Cerebellar nuclear complex (tissue), 1 donor: Measurements from ENCODE around the gene ACTMAP.

ENCODE experiments used
- DNase-seq, 2 experiments: peaks; one replicate each; lab custom pipeline; 2025; lab: John Stamatoyannopoulos, UW

Gene ACTMAP

DNA sequence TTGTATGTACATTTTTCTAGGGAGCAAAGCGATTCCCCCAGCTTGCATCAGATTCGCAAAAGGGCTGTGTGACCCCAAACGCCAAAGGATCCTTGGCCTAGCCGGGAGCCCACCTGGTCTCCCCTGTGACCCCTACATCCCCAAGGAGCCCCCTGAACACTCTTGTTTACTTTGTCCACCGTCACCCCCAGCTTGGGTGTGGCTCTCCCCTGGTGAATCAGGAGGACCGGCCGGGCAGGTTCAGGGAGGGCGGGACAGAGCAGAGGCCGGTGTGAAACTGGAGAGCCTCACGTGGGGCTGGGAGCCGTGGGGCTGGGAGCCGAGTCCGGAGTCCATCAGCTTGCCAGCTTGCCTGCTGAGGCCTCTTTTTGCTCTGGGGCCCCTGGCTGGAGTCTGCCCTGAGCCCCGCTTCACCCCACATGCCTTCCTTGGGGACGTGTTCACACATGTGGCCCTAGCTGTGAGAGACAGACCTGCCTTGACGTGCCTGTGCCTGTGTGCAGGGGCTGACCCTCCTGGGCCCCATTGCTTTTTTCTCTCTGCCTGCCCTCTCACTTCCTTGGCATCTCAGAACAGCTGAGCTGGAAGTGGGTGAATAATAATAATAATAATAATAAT lies 31.4 kb downstream of the ACTMAP start:
- DNase-seq = no peak

DNA sequence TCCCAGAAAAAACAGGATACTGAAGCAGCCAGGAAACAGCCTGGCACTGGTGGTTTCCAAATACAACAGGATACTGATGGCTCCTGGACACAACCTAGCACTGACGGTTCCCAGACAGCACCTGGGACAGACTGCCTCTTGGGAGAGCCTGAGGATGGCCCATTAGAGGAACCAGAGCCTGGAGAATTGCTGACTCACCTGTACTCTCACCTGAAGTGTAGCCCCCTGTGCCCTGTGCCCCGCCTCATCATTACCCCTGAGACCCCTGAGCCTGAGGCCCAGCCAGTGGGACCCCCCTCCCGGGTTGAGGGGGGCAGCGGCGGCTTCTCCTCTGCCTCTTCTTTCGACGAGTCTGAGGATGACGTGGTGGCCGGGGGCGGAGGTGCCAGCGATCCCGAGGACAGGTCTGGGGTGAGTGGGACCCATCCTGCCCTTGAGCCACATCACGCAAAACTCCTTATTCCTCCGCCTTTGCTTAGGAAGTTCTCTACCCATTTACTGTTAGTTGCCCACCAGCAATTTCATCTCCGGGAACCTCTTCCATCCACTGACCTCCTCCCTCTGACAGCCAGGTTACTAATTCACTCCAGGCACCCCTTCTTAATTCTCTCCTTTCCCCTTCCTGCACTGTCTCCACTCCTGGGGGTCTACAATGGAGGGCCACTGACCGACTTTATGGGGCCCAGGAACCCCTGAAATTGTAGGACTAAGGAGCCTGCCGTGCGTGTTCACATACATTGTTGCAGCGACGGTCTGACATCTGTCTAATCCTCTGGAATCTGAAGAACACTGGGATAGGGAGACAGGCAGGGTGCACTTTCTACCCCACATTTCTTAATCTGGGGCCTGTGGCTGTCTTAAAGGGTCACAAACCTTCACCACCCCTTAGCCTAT lies 32.1 kb downstream of the ACTMAP start:
- no peak for DNase-seq

DNA sequence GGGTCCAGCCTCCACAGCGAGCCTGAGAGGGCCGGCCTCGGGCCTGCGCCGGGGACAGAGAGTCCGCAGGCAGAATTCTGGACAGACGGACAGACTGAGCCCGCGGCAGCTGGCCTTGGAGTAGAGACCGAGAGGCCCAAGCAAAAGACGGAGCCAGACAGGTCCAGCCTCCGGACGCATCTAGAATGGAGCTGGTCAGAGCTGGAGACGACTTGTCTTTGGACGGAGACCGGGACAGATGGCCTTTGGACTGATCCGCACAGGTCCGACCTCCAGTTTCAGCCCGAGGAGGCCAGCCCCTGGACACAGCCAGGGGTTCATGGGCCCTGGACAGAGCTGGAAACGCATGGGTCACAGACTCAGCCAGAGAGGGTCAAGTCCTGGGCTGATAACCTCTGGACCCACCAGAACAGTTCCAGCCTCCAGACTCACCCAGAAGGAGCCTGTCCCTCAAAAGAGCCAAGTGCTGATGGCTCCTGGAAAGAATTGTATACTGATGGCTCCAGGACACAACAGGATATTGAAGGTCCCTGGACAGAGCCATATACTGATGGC lies 32.9 kb downstream of the ACTMAP start:
- no peak for DNase-seq

DNA sequence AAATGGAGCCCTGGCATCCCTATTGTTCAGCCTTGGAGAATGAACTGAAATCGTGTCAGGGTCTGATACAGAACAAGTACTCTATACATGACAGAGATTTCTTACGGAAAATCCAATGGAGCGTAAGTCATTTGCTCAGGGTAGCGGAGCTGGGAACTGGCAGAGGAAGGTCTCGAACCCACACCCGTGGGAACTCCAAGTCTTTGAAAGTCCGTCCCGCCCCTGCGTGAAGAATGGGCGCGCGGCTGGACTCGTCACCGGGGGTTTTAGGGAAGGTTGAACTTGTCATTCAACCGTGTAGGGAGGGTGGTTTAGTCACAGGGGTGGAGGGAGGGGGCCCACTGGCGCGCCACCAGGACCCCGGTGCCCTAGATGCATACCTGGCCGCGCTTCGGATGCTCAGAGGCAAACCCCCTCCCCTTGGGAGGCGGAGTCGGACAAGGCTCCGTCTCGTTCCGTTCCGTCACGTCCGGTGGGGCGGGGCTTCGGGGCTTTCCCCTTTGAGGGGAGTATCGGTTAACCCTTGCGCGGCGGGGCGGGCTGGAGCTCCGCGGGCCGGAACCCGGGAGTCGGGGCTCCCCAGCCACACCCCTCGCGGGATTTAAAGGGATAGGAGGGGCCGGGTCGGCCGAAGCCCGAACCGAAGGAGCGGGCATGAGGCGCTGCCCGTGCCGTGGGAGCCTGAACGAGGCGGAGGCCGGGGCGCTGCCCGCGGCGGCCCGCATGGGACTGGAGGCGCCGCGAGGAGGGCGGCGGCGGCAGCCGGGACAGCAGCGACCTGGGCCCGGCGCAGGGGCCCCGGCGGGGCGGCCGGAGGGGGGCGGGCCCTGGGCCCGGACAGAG lies 33.6 kb downstream of the ACTMAP start, which contains the start of the genes COQ8B and ITPKC:
Gene COQ8B (minus strand): TSS at position 405 of the 843 bp plus-strand sequence. CDS start 2,254 bp downstream, outside the sequence.
Gene ITPKC (plus strand): TSS at position 631 of the 843 bp plus-strand sequence. CDS start 24 bp downstream, at position 655.
- DNase-seq = peak; percentile 96 to 99

DNA sequence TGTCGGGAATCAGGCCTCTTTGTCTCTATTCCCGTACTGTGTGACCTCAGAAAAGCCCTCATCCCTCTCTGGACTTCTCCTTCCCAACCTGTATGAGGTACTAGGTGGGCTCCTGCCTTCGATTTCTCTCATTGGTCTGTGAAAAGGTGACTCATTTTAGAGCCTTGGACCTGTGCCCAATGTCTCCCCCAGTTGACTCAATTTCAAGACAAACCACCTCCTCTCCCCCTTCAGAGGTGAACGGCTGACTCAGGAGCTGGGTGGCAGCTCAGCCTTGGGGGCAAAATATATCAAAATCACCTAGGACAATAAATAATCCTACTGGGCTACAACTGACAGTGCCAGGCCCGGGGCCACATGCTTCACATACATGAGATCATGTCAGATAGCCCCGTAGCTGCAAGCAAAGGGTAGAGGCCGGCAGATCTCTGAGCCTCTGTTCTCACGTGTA lies 34.2 kb downstream of the ACTMAP start:
- no peak for DNase-seq

DNA sequence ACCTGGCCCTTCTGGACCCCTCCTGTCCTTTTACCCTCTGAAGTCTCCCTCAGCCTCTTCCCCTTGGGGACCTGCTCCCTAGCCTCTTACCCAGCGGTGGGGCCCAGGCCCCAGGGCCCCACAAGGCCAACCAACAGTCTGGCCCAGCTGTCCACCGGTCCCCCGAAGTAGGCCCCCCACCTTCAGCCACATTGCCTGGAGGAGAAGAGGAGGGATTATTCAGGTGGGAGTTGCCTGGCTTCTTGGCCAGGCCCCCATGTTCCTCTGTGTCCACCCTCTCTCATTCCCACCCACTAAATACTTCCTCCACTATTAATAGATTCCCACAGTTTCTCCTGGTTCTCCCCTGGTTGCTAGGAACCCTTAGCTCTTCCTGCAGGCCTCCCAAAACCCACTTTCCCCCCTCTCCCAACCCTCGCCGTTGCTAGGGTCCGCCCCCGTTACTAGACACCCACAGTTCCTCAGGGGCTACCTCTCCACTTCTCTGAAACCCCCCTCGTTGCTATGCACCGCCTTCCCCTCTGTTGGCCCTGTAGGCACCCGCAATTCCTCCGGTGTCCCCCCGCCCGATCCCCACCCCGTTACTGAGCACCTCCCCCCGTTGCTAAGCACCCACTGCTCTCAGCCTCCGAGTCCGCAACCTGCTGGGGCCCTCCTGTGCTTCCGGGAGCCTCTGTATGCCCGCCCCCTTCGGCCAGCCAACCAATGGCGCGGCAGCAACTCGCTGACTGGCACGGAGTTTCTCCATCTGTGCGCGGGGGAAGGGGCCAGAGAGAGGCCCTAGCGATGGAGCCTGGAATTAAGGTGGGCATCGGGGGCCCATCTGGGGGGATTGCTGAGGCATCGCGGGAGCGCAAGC lies 35.6 kb downstream of the ACTMAP start:
- peak; percentile 74 to 85 for DNase-seq

DNA sequence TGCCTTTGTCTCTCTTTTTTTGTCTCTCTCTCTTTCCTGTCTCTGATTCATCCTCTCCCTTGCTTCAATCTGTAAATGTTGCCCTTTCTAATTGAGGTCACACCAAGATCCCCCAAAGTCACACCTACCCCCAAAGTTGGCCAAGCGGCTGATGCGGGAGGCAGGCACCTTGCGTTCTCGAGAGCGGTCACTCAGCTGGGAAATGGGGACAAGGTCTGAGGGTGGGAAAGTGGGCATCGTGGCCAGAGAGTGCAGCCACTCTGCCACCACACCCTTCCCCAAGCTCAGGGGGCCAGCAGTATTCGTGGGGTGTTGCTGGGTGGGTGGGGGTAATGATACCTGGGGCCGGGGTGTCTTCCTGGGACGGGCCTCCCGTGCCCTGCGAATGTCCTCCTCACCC lies 36.3 kb downstream of the ACTMAP start:
- no peak for DNase-seq

DNA sequence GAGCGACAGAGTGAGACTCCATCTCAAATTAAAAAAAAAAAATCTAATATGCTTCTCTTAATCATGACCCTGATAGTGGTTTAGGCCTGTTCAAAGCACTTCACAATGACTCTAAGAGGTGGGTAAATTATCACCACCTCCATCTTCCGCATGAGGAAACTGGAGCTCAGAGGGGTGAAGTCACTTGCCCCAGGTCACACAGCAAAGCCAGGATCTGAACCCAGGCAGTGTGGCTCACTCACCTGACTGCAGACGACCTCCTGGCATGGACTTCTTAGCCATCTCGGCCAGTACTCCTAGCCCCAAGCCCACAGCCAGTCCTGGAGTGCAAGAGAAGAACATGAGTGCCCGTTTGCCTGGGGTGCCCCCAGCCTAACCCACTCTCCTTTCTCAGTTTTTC lies 40.5 kb downstream of the ACTMAP start:
- no peak for DNase-seq

DNA sequence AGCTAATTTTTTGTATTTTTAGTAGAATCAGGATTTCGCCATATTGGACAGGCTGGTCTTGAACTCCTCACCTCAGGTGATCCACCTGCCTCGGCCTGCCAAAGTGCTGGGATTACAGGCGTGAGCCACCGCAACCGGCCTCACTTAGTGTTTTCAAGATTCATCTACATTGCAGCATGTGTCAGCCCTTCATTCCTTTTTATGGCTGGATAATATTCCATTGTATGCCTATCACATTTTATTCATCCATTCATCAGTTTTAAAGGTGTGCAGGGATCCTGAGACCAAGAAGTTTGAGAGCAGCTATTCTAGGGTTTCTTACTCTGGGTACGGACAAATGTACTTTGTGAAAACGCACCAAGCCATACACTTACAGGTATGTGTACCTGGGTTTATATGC lies 42.7 kb downstream of the ACTMAP start:
- no peak for DNase-seq

DNA sequence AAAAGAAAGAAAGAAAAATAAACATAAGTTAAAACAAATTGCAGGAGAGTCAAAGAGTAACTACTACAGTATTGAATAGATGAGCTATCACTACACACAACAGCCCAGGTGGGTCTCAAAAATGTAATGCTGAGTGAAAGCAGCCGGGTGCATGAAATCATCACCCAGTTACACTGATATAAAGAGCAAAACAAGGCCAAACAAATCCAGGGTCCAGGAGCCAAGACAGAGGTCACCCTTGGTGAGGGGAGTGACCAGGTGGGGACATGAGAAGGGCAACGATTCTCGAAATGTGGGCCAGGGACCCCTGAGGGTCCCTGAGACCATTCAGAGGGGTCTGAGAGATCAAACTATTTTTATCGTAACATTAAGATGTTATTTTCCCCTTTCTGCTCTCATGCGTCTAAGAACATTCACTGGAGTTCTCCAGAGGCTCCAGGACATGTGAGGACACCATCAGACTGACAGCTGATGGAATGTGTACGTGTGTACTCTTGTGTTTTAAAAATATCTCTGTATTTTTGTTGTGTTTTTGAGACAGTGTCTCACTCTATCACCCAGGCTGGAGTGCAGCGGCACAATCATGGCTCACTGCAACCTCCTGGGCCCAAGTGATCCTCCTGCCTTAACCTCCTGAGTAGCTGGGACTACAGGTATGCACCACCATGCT lies 44.2 kb downstream of the ACTMAP start:
- no peak for DNase-seq

DNA sequence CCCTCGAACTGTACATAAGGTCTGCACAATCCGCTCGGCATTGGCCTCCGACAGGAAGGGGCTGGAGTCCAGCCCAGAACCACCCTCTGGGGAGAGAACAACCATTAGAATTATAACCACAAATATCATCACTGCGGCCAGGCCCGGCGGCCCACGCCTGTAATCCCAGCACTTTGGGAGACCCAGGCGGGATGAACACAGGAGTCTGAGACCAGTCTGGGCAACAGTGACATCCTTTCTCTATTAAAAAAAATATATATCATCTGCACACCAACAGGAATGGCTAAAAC lies 45.0 kb downstream of the ACTMAP start:
- DNase-seq = no peak

DNA sequence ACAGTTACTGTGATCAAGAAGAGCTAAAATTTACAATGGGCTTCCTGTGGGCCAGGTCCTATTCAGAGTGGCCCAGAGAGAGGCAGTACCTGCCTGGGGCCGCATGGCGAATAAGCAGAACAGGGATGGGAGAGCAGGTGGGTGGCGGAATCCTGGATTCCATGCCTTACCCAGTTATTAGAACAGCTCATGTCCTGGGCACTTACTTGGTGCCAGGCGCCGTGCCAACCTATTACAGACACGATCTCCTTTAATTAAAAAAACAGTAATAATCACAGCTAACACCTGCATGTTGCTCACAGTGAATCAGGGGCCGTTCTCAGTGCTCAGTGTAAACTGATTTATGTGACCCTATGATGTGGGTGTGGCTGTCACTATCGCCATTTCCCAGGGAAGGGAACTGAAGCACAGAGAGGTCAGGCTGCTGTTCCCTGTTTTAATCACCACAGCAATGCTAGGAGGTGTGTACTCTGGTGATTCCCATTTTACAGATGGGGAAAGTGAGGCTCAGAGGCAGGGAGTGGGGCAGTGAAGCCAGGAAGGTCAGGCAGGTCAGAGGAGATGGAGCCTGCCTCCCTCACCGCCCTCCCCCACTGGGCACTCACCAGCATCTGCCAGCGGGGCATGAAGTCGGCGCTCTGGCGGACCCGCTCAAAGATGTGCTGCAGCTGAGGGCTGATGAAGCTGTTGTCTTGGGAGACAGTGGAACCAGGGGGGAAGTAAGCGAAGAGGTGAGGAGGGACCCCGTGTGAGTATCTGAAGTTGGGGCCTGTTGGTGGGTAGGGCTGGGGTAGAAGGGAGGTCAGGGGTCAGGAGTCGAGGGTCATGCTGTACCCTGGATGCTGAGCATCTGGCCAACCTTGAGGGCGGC lies 45.6 kb downstream of the ACTMAP start:
- no peak for DNase-seq

DNA sequence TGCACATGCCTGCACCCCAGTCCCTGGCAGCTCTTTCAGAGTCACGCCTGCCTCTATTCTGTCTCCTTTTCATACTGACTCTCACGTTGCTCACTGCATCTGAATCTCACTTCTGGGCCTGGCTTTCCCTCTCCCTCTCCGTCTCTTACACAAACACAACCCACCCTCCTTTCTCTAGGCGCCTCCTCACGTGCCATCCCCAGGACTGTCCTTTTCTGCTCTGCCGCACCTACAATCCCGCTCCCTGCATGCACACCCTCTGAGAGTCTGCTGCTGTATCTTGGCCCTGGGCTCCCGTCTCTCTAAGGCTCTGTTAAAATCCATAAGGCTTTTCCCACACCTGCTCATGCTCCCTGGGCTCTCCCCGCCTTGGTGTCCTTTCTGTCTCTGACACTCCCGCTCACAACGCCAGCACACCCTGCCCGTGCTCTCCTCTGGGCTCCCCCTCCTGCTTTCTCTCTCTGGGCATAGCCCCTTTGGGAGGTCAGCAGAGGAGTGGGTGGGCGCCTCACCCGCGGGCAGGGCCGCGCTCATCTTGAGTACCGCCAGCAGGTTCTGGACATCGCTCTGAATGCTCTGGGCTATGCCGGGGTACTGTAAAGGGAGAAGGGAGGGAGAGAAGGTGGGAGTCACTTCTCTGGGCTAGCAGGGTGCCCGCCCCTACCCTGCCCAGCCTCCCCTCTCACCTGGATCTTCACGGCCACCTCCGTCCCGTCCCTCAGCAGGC lies 47.1 kb downstream of the ACTMAP start:
- DNase-seq = no peak

DNA sequence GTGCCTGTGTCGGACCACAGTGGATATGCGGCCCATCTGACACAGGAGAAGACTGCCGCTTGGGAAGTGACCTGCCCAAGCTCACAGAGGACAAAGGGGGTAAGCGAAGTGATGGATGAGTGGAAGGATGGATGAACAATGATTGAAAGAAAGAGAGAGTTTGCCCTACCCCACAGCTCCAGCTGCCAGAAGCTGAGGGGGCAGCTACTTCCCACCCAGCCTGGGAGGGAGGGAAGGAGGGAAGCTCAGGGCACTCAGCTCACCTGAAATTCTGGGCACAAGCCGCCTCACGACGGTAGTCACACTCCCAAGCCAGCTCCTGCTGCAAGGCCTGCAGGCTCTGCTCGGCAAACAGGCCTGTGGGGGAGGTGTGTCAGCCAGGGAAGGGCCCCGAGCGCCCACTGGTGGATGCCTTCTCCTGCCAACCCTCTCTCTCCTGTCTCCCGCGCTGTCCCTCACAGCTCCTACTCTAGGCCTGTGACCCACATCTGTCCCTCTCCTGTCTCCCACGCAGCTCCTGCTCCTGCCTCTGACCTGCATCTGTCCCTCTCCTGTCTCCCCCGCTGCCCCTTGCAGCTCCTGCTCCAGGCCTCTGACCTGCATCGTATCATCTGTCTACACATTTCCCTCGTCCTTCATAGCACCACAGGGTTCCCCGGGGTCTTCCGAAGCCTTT lies 47.8 kb downstream of the ACTMAP start:
- peak in 1 of 2 experiments; percentile 34 for DNase-seq

DNA sequence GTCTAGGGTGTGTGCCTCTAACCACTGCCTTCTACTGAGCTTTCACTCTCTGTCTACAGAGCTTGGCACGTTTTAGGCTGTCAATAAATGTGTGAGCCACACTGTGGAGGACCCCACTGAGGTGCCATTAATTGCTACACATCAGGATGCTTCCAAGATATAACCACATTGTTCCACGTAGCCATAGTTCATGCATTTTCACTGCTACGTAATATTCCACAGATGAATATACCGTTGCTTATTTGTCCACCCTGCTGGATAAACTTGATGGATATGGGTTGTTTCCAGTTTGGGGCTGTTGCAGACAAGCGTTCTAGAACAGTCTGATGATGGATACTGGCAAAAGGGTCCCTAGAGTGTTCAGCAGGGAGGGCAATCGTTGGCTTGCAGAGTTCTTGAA lies 48.5 kb downstream of the ACTMAP start:
- no peak for DNase-seq

DNA sequence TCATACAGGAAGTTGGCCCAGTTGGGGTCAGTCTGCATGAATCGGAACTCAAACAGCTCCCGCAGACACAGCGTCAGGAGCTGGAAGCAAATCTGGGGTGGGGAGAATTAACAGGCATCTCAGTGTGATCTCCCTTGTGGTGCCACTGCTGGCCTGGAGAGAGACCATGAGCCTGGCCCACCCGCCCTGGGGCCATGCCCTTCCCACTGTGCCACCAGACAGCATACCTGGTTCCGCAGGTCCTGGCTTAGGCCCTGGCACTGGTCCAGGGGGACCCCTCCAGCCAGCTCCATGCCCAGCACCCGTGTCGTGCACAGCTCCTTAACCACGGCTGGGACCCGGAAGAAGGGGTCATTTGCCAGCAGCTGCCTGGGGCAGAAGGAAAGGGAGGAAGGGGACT lies 50.2 kb downstream of the ACTMAP start:
- no peak for DNase-seq

DNA sequence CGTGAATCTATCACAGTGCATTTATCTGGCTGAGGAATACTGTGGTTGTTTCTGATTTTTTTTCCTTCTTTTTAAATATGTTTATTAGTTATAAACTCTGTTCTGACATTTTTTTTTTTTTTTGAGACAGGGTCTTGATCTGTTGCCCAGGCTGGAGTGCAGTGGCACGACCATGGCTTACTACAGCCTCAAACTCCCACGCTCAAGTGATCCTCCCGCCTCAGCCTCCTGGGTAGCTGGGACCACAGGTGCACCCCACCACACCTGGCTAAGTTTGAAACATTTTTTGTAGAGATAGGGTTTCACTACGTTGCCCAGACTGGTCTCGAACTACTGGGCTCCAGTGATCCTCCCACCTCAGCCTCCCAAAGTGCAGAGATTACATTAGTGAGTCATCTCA lies 53.3 kb downstream of the ACTMAP start:
- no peak for DNase-seq

DNA sequence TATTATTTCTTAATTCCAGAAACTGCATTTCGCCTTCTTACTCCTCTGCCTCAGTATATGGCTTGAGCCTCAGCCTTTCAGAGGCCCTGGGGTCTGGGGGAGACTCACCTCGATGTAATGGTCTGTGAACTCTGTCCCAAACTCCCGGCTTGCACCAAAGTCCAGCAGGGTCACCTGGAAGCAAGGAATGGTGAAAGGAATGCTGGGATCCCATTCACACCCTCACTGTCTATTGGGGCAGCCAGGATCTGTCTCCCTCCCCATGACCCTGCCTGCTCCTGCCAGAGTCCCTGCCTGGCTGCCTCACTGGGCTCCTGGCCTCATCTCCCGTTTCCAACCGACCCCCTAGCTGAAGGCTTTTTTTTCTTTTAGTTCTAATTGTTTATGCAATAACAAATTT lies 54.4 kb downstream of the ACTMAP start:
- DNase-seq = no peak
